Loucy (cell line): ENCODE data around the gene RERE.

ENCODE experiments used
- CTCF ChIP-seq: fragments of 200-600 bp; sonication (generic); conservative IDR thresholded peaks from 2 replicates; pipeline ENCODE4 v1.5.1; 2014; ENCODE audit warnings: mild to moderate bottlenecking, antibody characterized with exemption, low read length
- EZH2phosphoT487 ChIP-seq: fragments of 200-600 bp; IDR thresholded peaks from 2 replicates; pipeline ENCODE4 v1.6.1; 2018; ENCODE audit warnings: antibody characterized with exemption, mild to moderate bottlenecking, moderate library complexity, borderline replicate concordance

- no peak for TF ChIP-seq CTCF
- TF ChIP-seq EZH2phosphoT487: no peak
These were observed 251.6 kb downstream of the RERE start for GRCh38 chr1:8565802-8566201.
